GM19043 (cell line): ENCODE results near the gene SFXN3.

Experiments
- ATAC-seq: cut with Tn5 transposase; IDR thresholded peaks from one replicate; pipeline ENCODE4 v1.9.1; 2021; ENCODE audit warnings: low read depth; ENCODE audit not compliant: unreplicated experiment

SFXN3 gene

GRCh38 chr10:101070098-101070497, 39.1 kb downstream of the SFXN3 start:
- ATAC-seq, result no peak

GRCh38 chr10:101071267-101071884, 40.3 kb downstream of the SFXN3 start:
- ATAC-seq, result no peak

GRCh38 chr10:101071885-101072433, 40.9 kb downstream of the SFXN3 start:
- ATAC-seq, result no peak

- ATAC-seq, result no peak
These were observed 41.9 kb downstream of the SFXN3 start for GRCh38 chr10:101072923-101073322.

GRCh38 chr10:101073631-101074030, 42.6 kb downstream of the SFXN3 start:
- ATAC-seq, result no peak

- ATAC-seq, result no peak
These were observed 44.7 kb downstream of the SFXN3 start for GRCh38 chr10:101075775-101076174.

GRCh38 chr10:101076630-101077029, 45.6 kb downstream of the SFXN3 start:
- ATAC-seq, result no peak

- no peak for ATAC-seq
These were observed 48.8 kb downstream of the SFXN3 start for GRCh38 chr10:101079874-101080273.

- no peak for ATAC-seq
These were observed 50.2 kb downstream of the SFXN3 start for GRCh38 chr10:101080933-101081931.

GRCh38 chr10:101085846-101086245, 54.8 kb downstream of the SFXN3 start:
- no peak for ATAC-seq

GRCh38 chr10:101087376-101087775, 56.3 kb downstream of the SFXN3 start:
- no peak for ATAC-seq

GRCh38 chr10:101087965-101088364, 56.9 kb downstream of the SFXN3 start:
- ATAC-seq, result no peak

GRCh38 chr10:101089520-101090299, 58.7 kb downstream of the SFXN3 start:
- no peak for ATAC-seq

GRCh38 chr10:101090597-101090996, 59.6 kb downstream of the SFXN3 start:
- ATAC-seq, result no peak
